ENCODE results near the gene CKAP2L. TPM values are rescaled to one million over a fixed set of nuclear protein-coding genes. Genes with fewer than 3 reads are reported as not detected.
A peak's percentile ranks its signal among the peaks of the same experiment; 100 is the strongest.

Gene CKAP2L
- total RNA-seq, 1 experiment from 2014 or later: 23.3 TPM

DNA sequence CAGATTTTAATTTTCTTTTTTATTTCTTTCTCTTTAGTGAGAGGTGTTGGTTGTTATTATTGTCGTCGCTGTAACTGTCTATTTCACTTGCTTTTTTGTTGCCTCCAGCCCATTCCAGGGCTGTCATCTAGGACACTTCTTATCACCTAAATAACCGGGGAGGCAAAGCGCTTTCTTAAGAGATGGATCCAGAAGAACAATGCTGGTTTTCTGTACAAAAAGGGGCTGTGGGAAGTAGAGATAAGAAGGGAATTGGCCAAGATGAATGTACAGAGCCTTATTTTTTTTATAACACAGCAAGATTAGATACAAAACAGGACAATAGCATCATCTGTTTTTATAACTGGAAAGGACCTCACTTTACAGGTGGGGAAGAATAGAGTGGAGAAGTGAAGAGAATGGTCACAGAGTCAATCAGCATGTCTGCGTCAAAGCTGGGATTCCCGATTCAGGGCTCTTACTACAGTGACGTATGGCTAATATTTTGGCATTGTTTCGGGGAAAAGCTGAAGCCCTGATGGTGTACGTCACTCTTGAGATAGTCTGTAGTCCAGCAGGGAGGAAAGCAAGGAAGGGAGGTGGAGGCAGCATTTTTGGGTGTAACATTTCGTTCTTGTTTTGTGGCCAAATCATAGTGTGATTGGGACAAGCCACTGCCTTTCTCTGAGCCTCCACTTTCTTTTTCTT is 49.0 kb upstream of the CKAP2L start:
- TF ChIP-seq, protein P1, sequence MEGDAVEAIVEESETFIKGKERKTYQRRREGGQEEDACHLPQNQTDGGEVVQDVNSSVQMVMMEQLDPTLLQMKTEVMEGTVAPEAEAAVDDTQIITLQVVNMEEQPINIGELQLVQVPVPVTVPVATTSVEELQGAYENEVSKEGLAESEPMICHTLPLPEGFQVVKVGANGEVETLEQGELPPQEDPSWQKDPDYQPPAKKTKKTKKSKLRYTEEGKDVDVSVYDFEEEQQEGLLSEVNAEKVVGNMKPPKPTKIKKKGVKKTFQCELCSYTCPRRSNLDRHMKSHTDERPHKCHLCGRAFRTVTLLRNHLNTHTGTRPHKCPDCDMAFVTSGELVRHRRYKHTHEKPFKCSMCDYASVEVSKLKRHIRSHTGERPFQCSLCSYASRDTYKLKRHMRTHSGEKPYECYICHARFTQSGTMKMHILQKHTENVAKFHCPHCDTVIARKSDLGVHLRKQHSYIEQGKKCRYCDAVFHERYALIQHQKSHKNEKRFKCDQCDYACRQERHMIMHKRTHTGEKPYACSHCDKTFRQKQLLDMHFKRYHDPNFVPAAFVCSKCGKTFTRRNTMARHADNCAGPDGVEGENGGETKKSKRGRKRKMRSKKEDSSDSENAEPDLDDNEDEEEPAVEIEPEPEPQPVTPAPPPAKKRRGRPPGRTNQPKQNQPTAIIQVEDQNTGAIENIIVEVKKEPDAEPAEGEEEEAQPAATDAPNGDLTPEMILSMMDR (conservative IDR thresholded peaks at IDR 0.05): no peak
- no peak overlapping the region for H3K4ac ChIP-seq (ENCODE audit: low read depth, low read length)
- no peak overlapping the region for H3T11ph ChIP-seq (ENCODE audit: low read length)
- no peak overlapping the region for H3K4me2 ChIP-seq (ENCODE audit: insufficient read depth, insufficient read length, low read length)
- H4K91ac ChIP-seq (ENCODE audit: insufficient read length, low read depth, low read length): no peak overlapping the region
- Mint-ChIP-seq H3K4me1 (peaks cover 53 to 55% of the 10 kb centered on the region in 2 experiments), H3K4me3 (no peak overlapping the region), H3K27ac (peak overlapping the region in 2 of 3 experiments; percentile 16 to 49; a peak in 1 of 7 replicates), H3K27me3 (ENCODE audit: low read depth) (no peaks in the 10 kb centered on the region), H3K36me3 (ENCODE audit: insufficient read depth in 1 of 3, low read depth in 3 of 3) (no peaks in the 10 kb centered on the region; a peak in 1 of 7 replicates), H3K9me3 (no peaks in the 10 kb centered on the region)
- H3K9me3 ChIP-seq (ENCODE audit: control insufficient read depth, low read depth, low read length): no peaks in the 10 kb centered on the region
- H2AFZ ChIP-seq (ENCODE audit: low read length): no peak overlapping the region
- H2BK120ac ChIP-seq (ENCODE audit: low read depth, low read length, poor library complexity, severe bottlenecking): no peak overlapping the region
- H3K23ac ChIP-seq (ENCODE audit: insufficient read length, low read depth, low read length): no peak overlapping the region
- no peaks in the 10 kb centered on the region for H3K79me1 ChIP-seq (ENCODE audit: insufficient read depth, low read depth, low read length, poor library complexity, severe bottlenecking)
- H3K18ac ChIP-seq (ENCODE audit: insufficient read length, low read depth, low read length): no peak overlapping the region
- H3K56ac ChIP-seq (ENCODE audit: insufficient read length, low read depth, low read length): no peak overlapping the region
- no peak overlapping the region for H4K8ac ChIP-seq (replicated peaks; ENCODE audit: insufficient read length, low read depth, low read length)
- no peaks in the 10 kb centered on the region for H3K27me3 ChIP-seq (ENCODE audit: insufficient read depth, low read length)
- peaks cover 16% of the 10 kb centered on the region; the same call in 1 of the 2 replicates for H3K4me1 ChIP-seq (ENCODE audit: insufficient read depth, low read length)
- H3K79me2 ChIP-seq (ENCODE audit: insufficient read depth, low read length): no peaks in the 10 kb centered on the region
- H4K20me1 ChIP-seq (ENCODE audit: control insufficient read depth, insufficient read depth, insufficient read length): no peaks in the 10 kb centered on the region
- no peak overlapping the region for H2BK20ac ChIP-seq (ENCODE audit: low read depth, low read length, poor library complexity, severe bottlenecking)
- no peak overlapping the region for H3K9ac ChIP-seq (ENCODE audit: extremely low read depth, insufficient read length, low read length)
- H3K23me2 ChIP-seq (ENCODE audit: insufficient read length, low read depth, low read length, poor library complexity, severe bottlenecking): no peaks in the 10 kb centered on the region
- DNase-seq: no peak
- no peak overlapping the region for H2BK5ac ChIP-seq (ENCODE audit: insufficient read length, low read length)
- H3K27ac ChIP-seq (ENCODE audit: insufficient read length, low read depth, low read length): no peak overlapping the region
- H3K14ac ChIP-seq (ENCODE audit: insufficient read depth, low read length): no peak overlapping the region
- no CpG with 5 or more reads among the region's 10 CpGs for WGBS (ENCODE audit: extremely low coverage, insufficient read length, low lambda C conversion rate)
- no peak overlapping the region for H2BK12ac ChIP-seq (ENCODE audit: insufficient read length, low read depth, low read length)
- no peak overlapping the region for H2AK5ac ChIP-seq (ENCODE audit: insufficient read length, low read length)
- no peak overlapping the region for H4K5ac ChIP-seq (ENCODE audit: insufficient read length, low read depth, low read length)
- H2BK15ac ChIP-seq (ENCODE audit: low read depth, low read length): no peak overlapping the region
